Renal pelvis (tissue), 12 donors: ENCODE data around the gene CXCR5. TPM values are rescaled to one million over a fixed set of nuclear protein-coding genes. Genes with fewer than 3 reads are reported as not detected.
"Not testable (repeated sequence)": the region's sequence is repeated elsewhere in the genome, so short reads cannot be mapped to it uniquely, and the experiment has no call there.

Source experiments
- DNase-seq: peaks from one replicate; pipeline ENCODE4 v3.0.0-alpha.2; 2013
- long read RNA-seq, 16 experiments: transcript quantifications; one replicate each; lab custom pipeline, GENCODE V29; 2026
- polyA plus RNA-seq, 3 donors: library from polyadenylated mRNA; unstranded; fragments of 120-200 nt; gene quantifications; one replicate each; pipeline ENCODE4 v1.2.1, GENCODE V29; 2013; ENCODE audit not compliant: insufficient read length in 3 of 3

CXCR5 gene, protein sequence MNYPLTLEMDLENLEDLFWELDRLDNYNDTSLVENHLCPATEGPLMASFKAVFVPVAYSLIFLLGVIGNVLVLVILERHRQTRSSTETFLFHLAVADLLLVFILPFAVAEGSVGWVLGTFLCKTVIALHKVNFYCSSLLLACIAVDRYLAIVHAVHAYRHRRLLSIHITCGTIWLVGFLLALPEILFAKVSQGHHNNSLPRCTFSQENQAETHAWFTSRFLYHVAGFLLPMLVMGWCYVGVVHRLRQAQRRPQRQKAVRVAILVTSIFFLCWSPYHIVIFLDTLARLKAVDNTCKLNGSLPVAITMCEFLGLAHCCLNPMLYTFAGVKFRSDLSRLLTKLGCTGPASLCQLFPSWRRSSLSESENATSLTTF
- not detected for polyA plus RNA-seq
- long read RNA-seq, donor 1 = 0 reads
- long read RNA-seq, donor 2 = 0 reads
- long read RNA-seq, donor 3, partial matches to known transcripts = 28 of 28 reads
- long read RNA-seq, donor 3, other reads (novel, unspliced or antisense) = 0 of 28 reads
- long read RNA-seq, donor 4 = 0 reads
- long read RNA-seq, donor 5, partial matches to known transcripts = 6 of 6 reads
- long read RNA-seq, donor 5, other reads (novel, unspliced or antisense) = 0 of 6 reads
- long read RNA-seq, donor 6, partial matches to known transcripts = 21 of 21 reads
- long read RNA-seq, donor 6, other reads (novel, unspliced or antisense) = 0 of 21 reads
- long read RNA-seq, donor 7, partial matches to known transcripts = 31 of 46 reads
- long read RNA-seq, donor 7, other reads (novel, unspliced or antisense) = 15 of 46 reads
- long read RNA-seq, donor 8, partial matches to known transcripts = 48 of 64 reads
- long read RNA-seq, donor 8, other reads (novel, unspliced or antisense) = 16 of 64 reads
- long read RNA-seq, donor 9, partial matches to known transcripts = 12 of 20 reads
- long read RNA-seq, donor 9, other reads (novel, unspliced or antisense) = 8 of 20 reads
- long read RNA-seq, donor 10, partial matches to known transcripts = 68 of 68 reads
- long read RNA-seq, donor 10, other reads (novel, unspliced or antisense) = 0 of 68 reads
- long read RNA-seq, donor 11, partial matches to known transcripts = 28 of 42 reads
- long read RNA-seq, donor 11, other reads (novel, unspliced or antisense) = 14 of 42 reads
- long read RNA-seq, donor 12 = 0 reads
- long read RNA-seq, donor 13, partial matches to known transcripts = 11 of 18 reads
- long read RNA-seq, donor 13, other reads (novel, unspliced or antisense) = 7 of 18 reads
- long read RNA-seq, donor 14 = 0 reads
- long read RNA-seq, donor 15 = 0 reads
- long read RNA-seq, donor 16, partial matches to known transcripts = 11 of 19 reads
- long read RNA-seq, donor 16, other reads (novel, unspliced or antisense) = 8 of 19 reads

GRCh38 chr11:118883368-118884071, at the start of gene CXCR5:
Gene CXCR5, plus strand, starts transcription at chr11:118883892. Its CDS starts 50 bp downstream, at chr11:118883942.
- no peak for DNase-seq

DNA sequence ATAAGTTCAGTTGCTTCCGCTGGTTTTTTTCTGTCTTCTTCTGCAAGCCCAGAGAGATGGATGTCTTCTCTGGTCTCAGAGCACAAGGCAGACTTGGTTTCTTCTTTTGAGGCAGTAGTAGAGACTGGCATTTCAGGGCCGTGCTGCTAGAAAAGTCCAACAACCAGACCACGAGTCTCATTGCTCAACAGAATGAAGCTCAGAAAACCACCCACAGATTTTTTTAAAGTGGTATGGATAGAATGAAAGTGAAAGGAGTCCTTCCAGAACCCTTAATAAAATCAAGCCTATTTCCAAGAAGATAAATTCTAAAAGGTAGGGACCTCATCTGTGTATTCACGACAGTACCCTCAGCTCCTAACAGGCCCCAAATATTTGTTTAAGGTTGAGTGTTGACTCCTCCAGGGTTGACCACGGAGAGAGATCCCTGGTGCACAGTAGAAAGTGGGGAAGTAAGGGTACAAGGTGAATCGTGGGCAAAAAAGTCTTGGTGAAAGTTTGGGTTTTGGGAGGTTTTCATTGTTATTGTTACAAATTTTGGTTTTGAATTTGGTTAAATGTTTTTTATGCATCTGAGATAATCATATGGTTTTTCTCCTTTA, 49.2 kb upstream of the CXCR5 start:
- no peak for DNase-seq

DNA sequence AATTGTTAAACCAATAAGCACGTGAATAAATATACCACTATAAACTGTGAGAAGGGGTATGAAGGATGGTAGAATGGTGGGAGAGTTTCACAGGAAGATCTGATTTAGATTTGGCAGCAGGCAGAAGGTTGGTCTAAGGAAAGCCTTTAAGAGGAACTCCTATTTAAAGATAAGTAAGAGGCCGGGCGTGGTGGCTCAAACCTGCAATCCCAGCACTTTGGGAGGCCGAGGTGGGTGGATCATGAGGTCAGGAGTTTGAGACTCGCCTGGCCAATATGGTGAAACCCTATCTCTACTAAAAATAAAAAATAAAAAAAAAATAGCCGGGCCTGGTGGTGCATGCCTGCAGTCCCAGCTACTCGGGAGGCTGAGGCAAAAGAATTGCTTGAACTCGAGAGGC, 45.8 kb upstream of the CXCR5 start:
- no peak for DNase-seq

DNA sequence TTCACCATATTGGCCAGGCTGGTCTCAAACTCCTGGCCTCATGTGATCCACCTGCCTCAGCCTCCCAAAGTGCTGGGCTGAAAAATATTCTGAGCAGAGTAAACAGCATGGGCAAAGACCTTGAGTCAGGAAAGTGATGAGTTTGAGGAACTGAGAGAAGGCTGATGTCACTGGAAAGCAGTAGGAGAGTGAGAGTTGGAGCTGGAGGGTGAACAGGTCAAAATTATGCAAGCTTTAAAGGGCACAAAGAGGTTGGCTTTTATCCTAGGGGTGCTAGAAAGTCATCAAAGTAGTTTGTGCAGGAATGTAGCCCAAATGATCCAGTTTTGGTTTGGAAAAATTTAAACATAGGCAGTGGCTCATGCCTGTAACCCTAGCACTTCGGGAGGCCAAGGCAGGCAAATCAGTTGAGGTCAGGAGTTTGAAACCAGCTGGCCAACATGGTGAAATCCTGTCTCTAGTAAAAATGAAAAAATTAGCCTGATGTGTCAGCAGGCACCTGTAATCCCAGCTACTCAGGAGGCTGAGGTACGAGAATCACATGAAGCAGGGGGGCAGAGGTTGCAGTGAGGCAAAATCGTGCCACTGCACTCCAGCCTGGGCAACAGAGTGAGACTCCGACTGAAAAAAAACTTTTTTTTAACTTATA, 44.7 kb upstream of the CXCR5 start:
- no peak for DNase-seq

- no peak for DNase-seq
These were observed 42.0 kb upstream of the CXCR5 start for GRCh38 chr11:118841469-118842242.

GRCh38 chr11:118842369-118842768, 41.3 kb upstream of the CXCR5 start:
- no peak for DNase-seq

- not testable (repeated sequence) for DNase-seq
These were observed 40.8 kb upstream of the CXCR5 start for GRCh38 chr11:118842843-118843242.

- DNase-seq = no peak
These were observed 40.1 kb upstream of the CXCR5 start for GRCh38 chr11:118843565-118843964.

- DNase-seq = no peak
These were observed 38.3 kb upstream of the CXCR5 start for GRCh38 chr11:118845369-118845768.

- no peak for DNase-seq
These were observed 37.3 kb upstream of the CXCR5 start for GRCh38 chr11:118846181-118846935.

DNA sequence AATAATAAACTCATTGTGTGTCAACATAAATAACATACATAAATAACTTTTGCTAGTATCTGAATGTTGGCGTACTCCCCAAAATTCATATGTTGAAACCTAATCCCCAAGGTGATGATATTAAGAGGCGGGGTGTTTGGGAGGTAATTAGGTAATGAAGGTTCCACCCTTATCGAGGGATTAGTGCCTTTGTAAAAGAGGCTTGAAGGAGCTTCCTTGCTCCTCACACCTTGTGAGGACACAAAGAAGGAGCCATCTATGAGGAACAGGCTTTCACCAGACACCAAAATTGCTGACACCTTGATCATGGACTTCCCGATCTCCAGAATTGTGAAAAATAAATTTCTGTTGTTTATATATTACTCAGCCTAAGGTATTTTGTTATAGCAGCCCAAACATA, 33.9 kb upstream of the CXCR5 start:
- no peak for DNase-seq

DNA sequence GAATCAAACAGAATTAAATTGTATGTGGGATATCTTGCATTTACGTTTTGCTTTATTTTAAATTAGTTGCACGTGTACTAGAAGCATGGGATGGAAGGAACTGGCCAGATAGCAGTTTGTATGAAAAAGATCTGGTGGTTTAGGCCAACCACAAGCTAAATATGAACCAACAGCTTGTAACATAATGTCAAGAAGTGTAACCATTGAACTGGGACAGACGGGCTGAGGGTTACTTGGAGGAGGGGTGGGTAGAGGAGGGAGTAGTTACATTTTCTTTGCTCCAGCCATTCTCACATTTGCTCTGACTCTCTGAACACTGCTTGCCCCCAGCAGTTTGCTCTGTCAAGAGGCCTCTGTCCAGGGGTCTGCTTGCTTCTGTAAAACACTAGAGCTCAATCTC, 31.7 kb upstream of the CXCR5 start:
- DNase-seq = no peak

GRCh38 chr11:118853678-118854077, 30.0 kb upstream of the CXCR5 start:
- DNase-seq = no peak

DNA sequence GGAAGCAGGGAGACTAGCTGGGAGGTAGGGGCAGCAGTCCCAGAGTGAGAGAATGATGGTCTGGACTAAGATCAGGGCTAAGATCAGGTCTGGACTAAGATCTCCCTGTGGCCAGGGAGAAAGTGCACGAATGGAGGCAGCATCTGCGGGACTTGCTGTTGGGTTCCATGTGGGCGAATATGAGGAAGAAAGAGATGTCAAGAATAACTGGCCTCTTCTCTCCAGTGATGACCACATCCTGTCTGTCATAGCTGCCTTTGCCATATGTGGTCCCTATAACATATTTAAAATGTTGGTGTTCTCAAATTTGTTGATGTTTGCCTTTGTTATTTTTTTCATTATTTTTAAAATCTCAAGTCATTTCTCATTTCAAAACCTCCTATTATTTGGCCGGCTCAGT, 27.4 kb upstream of the CXCR5 start:
- DNase-seq = no peak

GRCh38 chr11:118857385-118857784, 26.3 kb upstream of the CXCR5 start:
- DNase-seq = no peak

DNA sequence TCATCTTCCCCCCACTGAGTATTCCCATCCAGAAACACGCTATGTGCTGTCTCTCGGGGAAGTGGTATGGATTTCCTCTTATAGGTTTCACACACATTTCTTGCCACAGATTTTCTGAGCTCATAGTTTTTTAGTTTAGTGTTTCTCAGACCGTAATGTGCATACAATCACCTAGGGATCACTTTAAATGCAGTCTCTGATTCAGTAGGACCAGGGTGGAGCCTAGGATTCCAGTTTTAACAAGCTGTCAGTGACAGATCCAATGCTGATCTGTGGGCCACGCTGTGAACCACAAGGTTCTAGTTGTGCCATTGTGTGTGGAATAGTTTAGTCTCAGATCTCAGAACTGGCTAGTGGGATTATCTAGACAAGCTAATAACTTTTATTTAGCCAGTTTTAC, 23.7 kb upstream of the CXCR5 start:
- no peak for DNase-seq

GRCh38 chr11:118868659-118869058, 15.0 kb upstream of the CXCR5 start:
- no peak for DNase-seq
